Measurements from ENCODE around the gene PNLIPRP3.

DNA sequence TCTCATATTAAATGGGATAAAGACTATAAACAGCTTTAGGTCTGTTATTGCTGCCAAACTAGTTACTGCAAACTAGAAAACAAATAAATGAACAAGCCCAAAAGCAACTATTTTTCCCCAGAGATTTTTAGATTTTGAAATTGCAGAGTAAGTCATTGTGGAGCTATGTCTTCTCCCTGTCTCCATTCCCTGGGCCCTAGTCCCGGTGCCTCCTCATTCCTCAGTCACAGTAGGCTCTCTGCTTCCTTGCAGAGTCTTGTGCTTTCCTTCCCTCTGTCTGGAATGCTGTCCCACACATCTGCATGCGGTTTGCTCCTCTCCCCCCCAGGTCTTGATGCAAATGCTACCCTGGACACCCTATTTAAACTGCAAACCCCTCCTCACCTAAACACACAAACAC lies 4.0 kb downstream of the PNLIPRP3 start:
- TF ChIP-seq POLR2A (IDR thresholded peaks at IDR 0.05; ENCODE audit: low read length), result no peak
- no peak for TF ChIP-seq GATA1 (IDR thresholded peaks at IDR 0.05; ENCODE audit: low read depth, low read length)
